Erythroblast (primary cell): ENCODE results near the gene NCK2.

Source experiments
- GATA1 ChIP-seq: IDR thresholded peaks from 2 replicates; pipeline ENCODE4 v1.6.1; 2011; ENCODE audit warnings: low read depth, mild to moderate bottlenecking, control low read depth, low read length, moderate library complexity
- POLR2A ChIP-seq: IDR thresholded peaks from 2 replicates; pipeline ENCODE4 v1.6.1; 2011; ENCODE audit warnings: mild to moderate bottlenecking, low read length

DNA sequence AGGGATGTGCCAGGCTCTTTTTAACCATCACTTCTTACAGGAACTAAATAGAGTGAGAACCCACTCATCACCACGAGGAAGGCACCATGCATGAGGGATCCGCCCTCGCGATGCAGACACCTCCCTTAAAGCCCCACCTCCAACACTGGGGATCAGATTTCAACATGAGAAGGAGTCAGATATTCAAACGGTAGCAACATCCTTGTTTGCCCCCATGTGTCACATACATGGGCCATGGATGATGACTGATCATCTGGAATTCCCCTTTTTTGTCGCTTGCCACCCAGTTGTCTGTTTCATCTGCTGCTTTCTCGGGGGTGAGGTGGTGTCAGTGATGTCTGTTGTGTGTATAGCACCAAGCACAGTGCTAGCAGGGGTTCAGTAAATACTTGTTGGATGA lies 57.9 kb downstream of the NCK2 start:
- no peak for TF ChIP-seq POLR2A
- TF ChIP-seq GATA1: no peak
